ENCODE results near the gene TMEM109. TPM values are rescaled to one million over a fixed set of nuclear protein-coding genes. Genes with fewer than 3 reads are reported as not detected.

TMEM109 gene
- total and polyA plus RNA-seq, 9 of the 15 experiments (the other 6 are each of a cell fraction or from before 2014, with no cell fraction given) = 9.2 to 71.3 (median 30.5) TPM

- WGBS (ENCODE audit: insufficient coverage, low coverage, missing lambda C conversion rate) = 80% methylated on average over 8 of the region's 8 CpGs
- no peak overlapping the region for H3K27ac ChIP-seq (ENCODE audit: extremely low read depth, low read depth, low read length)
Observed at GRCh38 chr11:60880643-60881282, 33.2 kb upstream of the TMEM109 start.

More at GRCh38 chr11:60880643-60881282, 33.2 kb upstream of the TMEM109 start:
- intact Hi-C loops (cut with micrococcal nuclease) (no loop called here), in situ Hi-C loops (cut with MboI) (no loop called here)
- Histone ChIP-seq H3K4me2 (ENCODE audit: insufficient read depth, low read length) (no peak overlapping the region), H3K27me3 (ENCODE audit: control insufficient read depth in 2 of 2, insufficient read depth in 2 of 2, low read length in 2 of 2) (no peaks in the 10 kb centered on the region), H2AFZ (ENCODE audit: low read depth, low read length) (no peak overlapping the region), H3K9me1 (ENCODE audit: control insufficient read depth, insufficient read depth, low read length) (peaks cover 3% of the 10 kb centered on the region), H3K36me3 (ENCODE audit: control insufficient read depth, insufficient read depth, low read length) (peaks cover 19% of the 10 kb centered on the region; the same call in 2 of the 3 replicates), H3K4me3 (no peak overlapping the region), H3K9ac (ENCODE audit: insufficient read depth in 1 of 2, low read depth in 2 of 2, low read length in 2 of 2) (no peak overlapping the region), H3K9me3 (replicated peaks; ENCODE audit: control insufficient read depth, insufficient read depth, low read depth, low read length) (no peaks in the 10 kb centered on the region), H4K20me1 (replicated peaks; ENCODE audit: control insufficient read depth, insufficient read depth, low read length) (no peaks in the 10 kb centered on the region), H3K79me2 (ENCODE audit: control insufficient read depth, insufficient read depth, low read length) (no peaks in the 10 kb centered on the region), H3K4me1 (replicated peaks in 1 of 2; ENCODE audit: control insufficient read depth in 2 of 2, insufficient read depth in 2 of 2, low read length in 2 of 2) (peaks cover 0 to 3% of the 10 kb centered on the region in 2 experiments; a peak in 1 of 5 replicates)
- ATAC-seq (no peak), FAIRE-seq (no peak), DNase-seq (ENCODE audit: extremely low read depth in 1 of 4, low spot score in 3 of 4) (no peak)
- TF ChIP-seq ZNF217 (CRISPR knock-in tag; IDR thresholded peaks at IDR 0.05) (no peak), NCOR1 (IDR thresholded peaks at IDR 0.05) (no peak), ZNF79 (CRISPR knock-in tag; IDR thresholded peaks at IDR 0.05; ENCODE audit: low read depth) (no peak), RNF219 (CRISPR knock-in tag; IDR thresholded peaks at IDR 0.05) (no peak), ZBTB43 (CRISPR knock-in tag; IDR thresholded peaks at IDR 0.05) (no peak), RAD21 (CRISPR knock-in tag; conservative IDR thresholded peaks at IDR 0.05 in 1 of 2, IDR thresholded peaks at IDR 0.05 in 1 of 2) (no peak), IFI16 (CRISPR knock-in tag; IDR thresholded peaks at IDR 0.05) (no peak)
- CTCF ChIA-PET (ENCODE audit: low intra/inter-chr PET ratio) = no interaction called here
- no TSS peak for BruUV-seq (replicated peaks)
- POLR2A ChIA-PET = interaction anchor here (1.0 to 1.6 kb wide), 3 partner anchors 12 to 59 kb away, joined by 3 to 5 read pairs (median 4); no protein-coding TSS in a partner anchor

Measured in K562 (cell line).